Measurements from ENCODE around the gene ZNF827.

DNA sequence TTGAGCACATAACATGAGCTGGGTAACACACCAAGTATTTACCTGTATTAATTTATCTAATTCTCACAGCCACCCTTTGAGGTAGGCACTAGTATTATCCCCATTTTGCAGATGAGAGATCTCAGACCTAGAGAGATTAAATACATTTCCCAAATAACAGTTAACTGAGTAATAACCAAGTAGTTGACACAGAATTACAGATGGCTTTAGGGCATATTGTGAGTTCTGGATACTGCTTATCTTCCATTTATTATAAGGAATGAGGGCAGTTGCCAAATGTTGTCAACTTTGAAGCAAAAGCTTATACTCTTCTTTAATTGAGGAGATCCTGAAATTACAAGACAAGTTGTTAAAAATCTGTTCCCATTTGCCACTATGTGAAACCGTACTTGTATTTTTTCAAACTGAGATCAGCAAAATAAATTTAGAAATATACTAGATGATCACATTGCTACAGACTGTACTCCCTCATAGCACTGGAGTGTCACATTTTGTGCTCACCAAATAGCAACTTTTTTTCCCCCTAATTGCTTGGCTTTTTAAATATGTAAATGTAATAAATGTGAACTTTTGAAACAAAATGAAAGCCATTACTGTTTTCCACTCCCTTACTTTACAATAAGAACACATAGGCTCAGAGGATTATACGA is 62.0 kb downstream of the ZNF827 start:
- no peak for TF ChIP-seq POLR2A (IDR thresholded peaks at IDR 0.05)
- TF ChIP-seq, protein P1, sequence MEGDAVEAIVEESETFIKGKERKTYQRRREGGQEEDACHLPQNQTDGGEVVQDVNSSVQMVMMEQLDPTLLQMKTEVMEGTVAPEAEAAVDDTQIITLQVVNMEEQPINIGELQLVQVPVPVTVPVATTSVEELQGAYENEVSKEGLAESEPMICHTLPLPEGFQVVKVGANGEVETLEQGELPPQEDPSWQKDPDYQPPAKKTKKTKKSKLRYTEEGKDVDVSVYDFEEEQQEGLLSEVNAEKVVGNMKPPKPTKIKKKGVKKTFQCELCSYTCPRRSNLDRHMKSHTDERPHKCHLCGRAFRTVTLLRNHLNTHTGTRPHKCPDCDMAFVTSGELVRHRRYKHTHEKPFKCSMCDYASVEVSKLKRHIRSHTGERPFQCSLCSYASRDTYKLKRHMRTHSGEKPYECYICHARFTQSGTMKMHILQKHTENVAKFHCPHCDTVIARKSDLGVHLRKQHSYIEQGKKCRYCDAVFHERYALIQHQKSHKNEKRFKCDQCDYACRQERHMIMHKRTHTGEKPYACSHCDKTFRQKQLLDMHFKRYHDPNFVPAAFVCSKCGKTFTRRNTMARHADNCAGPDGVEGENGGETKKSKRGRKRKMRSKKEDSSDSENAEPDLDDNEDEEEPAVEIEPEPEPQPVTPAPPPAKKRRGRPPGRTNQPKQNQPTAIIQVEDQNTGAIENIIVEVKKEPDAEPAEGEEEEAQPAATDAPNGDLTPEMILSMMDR (IDR thresholded peaks at IDR 0.05 in 4 of 5, conservative IDR thresholded peaks at IDR 0.05 in 1 of 5): no peak

Data from gastrocnemius medialis (tissue), 4 donors.